SH-SY5Y (cell line): Measurements from ENCODE around the gene LEPROT.

ENCODE experiments used
- GATA2 ChIP-seq: IDR thresholded peaks from 2 replicates; pipeline ENCODE4 v1.6.1; 2011; ENCODE audit warnings: mild to moderate bottlenecking, low read depth, low read length
- GATA3 ChIP-seq: IDR thresholded peaks from 2 replicates; pipeline ENCODE4 v1.6.1; 2011; ENCODE audit warnings: low read depth, mild to moderate bottlenecking, low read length, moderate library complexity

GRCh38 chr1:65467536-65467935 is 47.1 kb downstream of the LEPROT start:
- TF ChIP-seq GATA2 (no peak), GATA3 (no peak)
